Stimulated activated CD8-positive, alpha-beta memory T cell treated with anti-CD3 and anti-CD28 coated beads, Interleukin-7, amount 100 ng/mL, for 1 hour (primary cell): ENCODE data around the gene NDST1.

Experiments
- DNase-seq, 2 donors: peaks; one replicate each; pipeline ENCODE4 v3.0.0-alpha.2; 2020; ENCODE audit warnings: low read depth in 2 of 2

NDST1 gene

GRCh38 chr5:150606476-150606875 is 98.5 kb downstream of the NDST1 start:
- DNase-seq: no peak

GRCh38 chr5:150607105-150607504 is 99.2 kb downstream of the NDST1 start:
- DNase-seq: no peak
